K562 (cell line): ENCODE measurements around the gene TMC2. TPM values are rescaled to one million over a fixed set of nuclear protein-coding genes. Genes with fewer than 3 reads are reported as not detected.

ENCODE experiments used
- CBX2 ChIP-seq: fragments of 200-600 bp; sonication (generic); IDR thresholded peaks from one replicate; pipeline ENCODE4 v1.6.1; 2012; ENCODE audit warnings: mild to moderate bottlenecking, low read length, inconsistent platforms; ENCODE audit not compliant: insufficient read depth, poor library complexity, severe bottlenecking
- KAT2B ChIP-seq: IDR thresholded peaks from one replicate; pipeline ENCODE4 v1.6.1; 2012; ENCODE audit warnings: low read depth, mild to moderate bottlenecking, control low read depth, inconsistent platforms, low read length, moderate library complexity
- PBX2 ChIP-seq, 2 experiments: IDR thresholded peaks in 1 of 2; conservative IDR thresholded peaks in 1 of 2; 2 replicates each; pipeline ENCODE4 v1.6.1; 2016; ENCODE audit warnings: low read depth in 2 of 2, mild to moderate bottlenecking in 1 of 2, missing compliant biosample characterization in 1 of 2, missing genetic modification characterization in 1 of 2, moderate library complexity in 1 of 2
- POLR2G ChIP-seq: fragments of 200-400 bp; formaldehyde crosslinking; IDR thresholded peaks from 2 replicates; pipeline ENCODE4 v1.6.1; 2017; ENCODE audit warnings: low read depth, mild to moderate bottlenecking, antibody characterized with exemption, low read length, moderate library complexity
- SAFB ChIP-seq: fragments of 200-400 bp; formaldehyde crosslinking; IDR thresholded peaks from 2 replicates; pipeline ENCODE4 v1.6.1; 2017; ENCODE audit warnings: low read depth, low read length, borderline replicate concordance
- XRCC3 ChIP-seq: fragments of 450-650 bp; IDR thresholded peaks from 2 replicates; pipeline ENCODE4 v1.6.1; 2017; ENCODE audit warnings: mild to moderate bottlenecking, moderate library complexity
- XRCC5 ChIP-seq: fragments of 200-400 bp; formaldehyde crosslinking; IDR thresholded peaks from 2 replicates; pipeline ENCODE4 v1.6.1; 2017; ENCODE audit warnings: low read depth, mild to moderate bottlenecking, low read length
- ZKSCAN1 ChIP-seq: fragments of 150-350 bp; IDR thresholded peaks from 2 replicates; pipeline ENCODE4 v1.6.1; 2016; ENCODE audit warnings: low read depth, low read length
- ZNF589 ChIP-seq: fragments of 200-800 bp; sonication (Bioruptor generic); IDR thresholded peaks from 2 replicates; pipeline ENCODE4 v1.6.1; 2016; ENCODE audit warnings: low read depth, missing genetic modification characterization, missing compliant biosample characterization
- ZNF609 ChIP-seq: sonication (generic); formaldehyde crosslinking; IDR thresholded peaks from 2 replicates; pipeline ENCODE4 v1.8.1; 2023; ENCODE audit warnings: missing genetic modification reagents, mild to moderate bottlenecking, borderline replicate concordance
- ZNF75A ChIP-seq: fragments of 450-650 bp; formaldehyde crosslinking; IDR thresholded peaks from 2 replicates; pipeline ENCODE4 v1.4.0; 2020; ENCODE audit warnings: mild to moderate bottlenecking
- ZNF76 ChIP-seq: fragments of 250-450 bp; sonication (Bioruptor Pico); IDR thresholded peaks from 2 replicates; pipeline ENCODE4 v1.4.0; 2020; ENCODE audit warnings: mild to moderate bottlenecking, moderate library complexity, borderline replicate concordance
- polyA plus RNA-seq, 8 experiments: library from polyadenylated mRNA; depleted of rRNA in 4 of 8; stranded (reverse) in 5 of 8; unstranded in 3 of 8; fragments of >200 nt; fragmentation: Nextera tagmentation in 2 of 8; fragmentation: Illumina TruSeq in 1 of 8; extraction: Ambion mirVana in 2 of 8; extraction: Trizol in 1 of 8; gene quantifications; 2 replicates each; pipeline versions ENCODE4 v1.2.1 to v1.2.3, GENCODE V29; 2011 to 2014; ENCODE audit warnings: inconsistent platforms in 1 of 8, missing spikeins in 1 of 8
- total RNA-seq, 7 experiments: library from RNA; depleted of rRNA in 6 of 7; stranded (reverse); fragments of >200 nt in 6 of 7; fragmentation: Illumina TruSeq in 2 of 7; extraction: Trizol in 2 of 7; gene quantifications; 2 replicates each; pipeline versions ENCODE4 v1.2.1 to v1.2.3, GENCODE V29; 2011 to 2021; ENCODE audit warnings: low replicate concordance in 1 of 7
- TF ChIP-seq, protein P1 (sequence below): IDR thresholded peaks from 2 replicates; pipeline ENCODE4 v1.6.1; 2014; ENCODE audit warnings: antibody characterized with exemption
- TF ChIP-seq, protein P2 (sequence below): fragments of 450-650 bp; IDR thresholded peaks from 2 replicates; pipeline ENCODE4 v1.6.1; 2016
- TF ChIP-seq, protein P3 (sequence below): fragments of 450-650 bp; formaldehyde crosslinking; IDR thresholded peaks from 2 replicates; pipeline ENCODE4 v1.4.0; 2022; ENCODE audit warnings: missing genetic modification characterization

Gene TMC2
- total and polyA plus RNA-seq, 9 of the 15 experiments (the other 6 are each of a cell fraction or from before 2014, with no cell fraction given) = not detected

- TF ChIP-seq, protein P1, sequence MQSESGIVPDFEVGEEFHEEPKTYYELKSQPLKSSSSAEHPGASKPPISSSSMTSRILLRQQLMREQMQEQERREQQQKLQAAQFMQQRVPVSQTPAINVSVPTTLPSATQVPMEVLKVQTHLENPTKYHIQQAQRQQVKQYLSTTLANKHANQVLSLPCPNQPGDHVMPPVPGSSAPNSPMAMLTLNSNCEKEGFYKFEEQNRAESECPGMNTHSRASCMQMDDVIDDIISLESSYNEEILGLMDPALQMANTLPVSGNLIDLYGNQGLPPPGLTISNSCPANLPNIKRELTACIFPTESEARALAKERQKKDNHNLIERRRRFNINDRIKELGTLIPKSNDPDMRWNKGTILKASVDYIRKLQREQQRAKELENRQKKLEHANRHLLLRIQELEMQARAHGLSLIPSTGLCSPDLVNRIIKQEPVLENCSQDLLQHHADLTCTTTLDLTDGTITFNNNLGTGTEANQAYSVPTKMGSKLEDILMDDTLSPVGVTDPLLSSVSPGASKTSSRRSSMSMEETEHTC = no peak
- TF ChIP-seq ZKSCAN1 (no peak), KAT2B (no peak), POLR2G (peak; percentile 79), XRCC5 (no peak), CBX2 (no peak), SAFB (no peak), ZNF609 (CRISPR knock-in tag) (no peak), PBX2 (CRISPR knock-in tag; IDR thresholded peaks at IDR 0.05; ENCODE audit: low read depth) (no peak), PBX2 (tag; conservative IDR thresholded peaks at IDR 0.05; ENCODE audit: low read depth) (peak; percentile 68), ZNF589 (no peak), XRCC3 (no peak), ZNF75A (CRISPR knock-in tag) (no peak), ZNF76 (CRISPR knock-in tag) (no peak)
- TF ChIP-seq, protein P2, sequence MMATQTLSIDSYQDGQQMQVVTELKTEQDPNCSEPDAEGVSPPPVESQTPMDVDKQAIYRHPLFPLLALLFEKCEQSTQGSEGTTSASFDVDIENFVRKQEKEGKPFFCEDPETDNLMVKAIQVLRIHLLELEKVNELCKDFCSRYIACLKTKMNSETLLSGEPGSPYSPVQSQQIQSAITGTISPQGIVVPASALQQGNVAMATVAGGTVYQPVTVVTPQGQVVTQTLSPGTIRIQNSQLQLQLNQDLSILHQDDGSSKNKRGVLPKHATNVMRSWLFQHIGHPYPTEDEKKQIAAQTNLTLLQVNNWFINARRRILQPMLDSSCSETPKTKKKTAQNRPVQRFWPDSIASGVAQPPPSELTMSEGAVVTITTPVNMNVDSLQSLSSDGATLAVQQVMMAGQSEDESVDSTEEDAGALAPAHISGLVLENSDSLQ = peak; percentile 92
- TF ChIP-seq, protein P3, sequence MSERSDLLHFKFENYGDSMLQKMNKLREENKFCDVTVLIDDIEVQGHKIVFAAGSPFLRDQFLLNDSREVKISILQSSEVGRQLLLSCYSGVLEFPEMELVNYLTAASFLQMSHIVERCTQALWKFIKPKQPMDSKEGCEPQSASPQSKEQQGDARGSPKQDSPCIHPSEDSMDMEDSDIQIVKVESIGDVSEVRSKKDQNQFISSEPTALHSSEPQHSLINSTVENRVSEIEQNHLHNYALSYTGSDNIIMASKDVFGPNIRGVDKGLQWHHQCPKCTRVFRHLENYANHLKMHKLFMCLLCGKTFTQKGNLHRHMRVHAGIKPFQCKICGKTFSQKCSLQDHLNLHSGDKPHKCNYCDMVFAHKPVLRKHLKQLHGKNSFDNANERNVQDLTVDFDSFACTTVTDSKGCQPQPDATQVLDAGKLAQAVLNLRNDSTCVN (CRISPR knock-in tag) = no peak
These were observed 27.5 kb upstream of the TMC2 start, which contains the start of gene ZNF343 (continued) for GRCh38 chr20:2508631-2509467.
